HepG2 (cell line): ENCODE measurements around the gene LAG3. TPM values are rescaled to one million over a fixed set of nuclear protein-coding genes. Genes with fewer than 3 reads are reported as not detected.
A peak's percentile ranks its signal among the peaks of the same experiment; 100 is the strongest.

ENCODE experiments used
- DR1 ChIP-seq: sonication (generic); formaldehyde crosslinking; IDR thresholded peaks from 2 replicates; pipeline ENCODE4 v1.8.0; 2021; ENCODE audit warnings: mild to moderate bottlenecking, missing genetic modification reagents, inconsistent platforms
- GABPA ChIP-seq, 2 experiments: IDR thresholded peaks; 2 replicates each; pipeline ENCODE4 v1.6.1; 2011 to 2016; ENCODE audit warnings: low read depth in 2 of 2, low read length in 1 of 2, missing biosample characterization in 1 of 2, missing genetic modification characterization in 1 of 2
- HDAC2 ChIP-seq: sonication (generic); formaldehyde crosslinking; IDR thresholded peaks from 2 replicates; pipeline ENCODE4 v1.4.0; 2020; ENCODE audit warnings: missing genetic modification reagents
- HIC2 ChIP-seq: sonication (generic); formaldehyde crosslinking; IDR thresholded peaks from 2 replicates; pipeline ENCODE4 v1.9.0; 2022; ENCODE audit warnings: low read depth, missing genetic modification reagents
- HNF4A ChIP-seq: sonication (generic); formaldehyde crosslinking; IDR thresholded peaks from 2 replicates; pipeline ENCODE4 v1.4.0; 2020; ENCODE audit warnings: missing genetic modification reagents
- JARID2 ChIP-seq: sonication (generic); formaldehyde crosslinking; IDR thresholded peaks from 2 replicates; pipeline ENCODE4 v1.8.1; 2023; ENCODE audit warnings: missing genetic modification reagents, inconsistent platforms; ENCODE audit not compliant: insufficient replicate concordance
- POLR2AphosphoS5 ChIP-seq: IDR thresholded peaks from 2 replicates; pipeline ENCODE4 v1.6.1; 2012; ENCODE audit warnings: low read depth, low read length
- PRPF4 ChIP-seq: fragments of 200-400 bp; formaldehyde crosslinking; IDR thresholded peaks from 2 replicates; pipeline ENCODE4 v1.6.1; 2016; ENCODE audit warnings: low read length, low read depth; ENCODE audit not compliant: poor library complexity, severe bottlenecking
- SIX4 ChIP-seq: sonication (generic); formaldehyde crosslinking; IDR thresholded peaks from 2 replicates; pipeline ENCODE4 v1.4.0; 2020; ENCODE audit warnings: missing genetic modification reagents
- SMAD3 ChIP-seq: sonication (generic); formaldehyde crosslinking; IDR thresholded peaks from 2 replicates; pipeline ENCODE4 v1.4.0; 2020; ENCODE audit warnings: missing genetic modification reagents
- TFE3 ChIP-seq: IDR thresholded peaks from 2 replicates; pipeline ENCODE4 v1.6.1; 2016
- ZBTB40 ChIP-seq, 2 experiments: fragments of 450-650 bp in 1 of 2; sonication (generic) in 1 of 2; formaldehyde crosslinking in 1 of 2; IDR thresholded peaks; 2 replicates each; pipeline versions ENCODE4 v1.6.1 to v1.8.0; 2016 to 2022; ENCODE audit warnings: antibody characterized with exemption in 1 of 2, mild to moderate bottlenecking in 1 of 2, missing genetic modification reagents in 1 of 2
- ZNF12 ChIP-seq: sonication (generic); formaldehyde crosslinking; IDR thresholded peaks from 2 replicates; pipeline ENCODE4 v1.5.0; 2020; ENCODE audit warnings: missing genetic modification reagents
- ZNF879 ChIP-seq: sonication (generic); formaldehyde crosslinking; IDR thresholded peaks from 2 replicates; pipeline ENCODE4 v1.8.1; 2023; ENCODE audit warnings: missing genetic modification reagents
- ZSCAN29 ChIP-seq: sonication (generic); formaldehyde crosslinking; conservative IDR thresholded peaks from 2 replicates; pipeline ENCODE4 v1.4.0; 2020; ENCODE audit warnings: mild to moderate bottlenecking, missing genetic modification reagents
- polyA plus RNA-seq, 8 experiments: library from polyadenylated mRNA; depleted of rRNA in 3 of 8; stranded (reverse) in 7 of 8; unstranded in 1 of 8; fragments of >200 nt; fragmentation: Illumina TruSeq in 4 of 8; extraction: Trizol in 4 of 8; gene quantifications; 2 replicates each; pipeline versions ENCODE4 v1.2.1 to v1.2.3, GENCODE V29; 2011 to 2016; ENCODE audit warnings: low read depth in 4 of 8, missing spikeins in 1 of 8, mixed read lengths in 1 of 8; ENCODE audit not compliant: insufficient read depth in 1 of 8
- total RNA-seq, 5 experiments: library from RNA; depleted of rRNA; stranded (reverse); fragments of >200 nt; fragmentation: Illumina TruSeq; extraction: Trizol; gene quantifications; 2 replicates each; pipeline ENCODE4 v1.2.3, GENCODE V29; 2016; ENCODE audit warnings: low read depth in 1 of 5

Gene LAG3
- total and polyA plus RNA-seq, 2 of the 13 experiments (the other 11 are each of a cell fraction or from before 2014, with no cell fraction given), result 0.11 to 0.26 TPM

GRCh38 chr12:6778574-6779550 is 6.5 kb downstream of the LAG3 start (continued):
- TF ChIP-seq TFE3 (CRISPR knock-in tag) (0 out of 2 replicates have a peak, but pooled peaks have one; percentile 34), SIX4 (CRISPR knock-in tag) (0 out of 2 replicates have a peak, but pooled peaks have one; percentile 11), GABPA (IDR thresholded peaks at IDR 0.05; ENCODE audit: low read depth, low read length) (no peak), GABPA (CRISPR knock-in tag; IDR thresholded peaks at IDR 0.05; ENCODE audit: low read depth) (peak; percentile 58; the same call in 1 of the 2 replicates), DR1 (CRISPR knock-in tag) (no peak), ZBTB40 (IDR thresholded peaks at IDR 0.05) (no peak), ZBTB40 (CRISPR knock-in tag; IDR thresholded peaks at IDR 0.05) (peak; percentile 47; the same call in 1 of the 2 replicates), ZNF12 (0 out of 2 replicates have a peak, but pooled peaks have one; percentile 29), SMAD3 (CRISPR knock-in tag) (peak; percentile 73; the same call in 1 of the 2 replicates), JARID2 (CRISPR knock-in tag) (peak; percentile 77), HIC2 (peak; percentile 49; the same call in 1 of the 2 replicates), ZNF879 (CRISPR knock-in tag) (peak; percentile 53; the same call in 1 of the 2 replicates), ZSCAN29 (CRISPR knock-in tag) (0 out of 2 replicates have a peak, but pooled peaks have one; percentile 43), HDAC2 (CRISPR knock-in tag) (peak; percentile 82), PRPF4 (peak; percentile 55), HNF4A (peak; percentile 59), POLR2AphosphoS5 (peak; percentile 34; the same call in 1 of the 2 replicates)
